ENCODE results near the gene GPHN. TPM values are rescaled to one million over a fixed set of nuclear protein-coding genes. Genes with fewer than 3 reads are reported as not detected.

GPHN gene
- total and polyA plus RNA-seq, 2 donors from 2014 or later = 35.4 to 62.0 TPM

DNA sequence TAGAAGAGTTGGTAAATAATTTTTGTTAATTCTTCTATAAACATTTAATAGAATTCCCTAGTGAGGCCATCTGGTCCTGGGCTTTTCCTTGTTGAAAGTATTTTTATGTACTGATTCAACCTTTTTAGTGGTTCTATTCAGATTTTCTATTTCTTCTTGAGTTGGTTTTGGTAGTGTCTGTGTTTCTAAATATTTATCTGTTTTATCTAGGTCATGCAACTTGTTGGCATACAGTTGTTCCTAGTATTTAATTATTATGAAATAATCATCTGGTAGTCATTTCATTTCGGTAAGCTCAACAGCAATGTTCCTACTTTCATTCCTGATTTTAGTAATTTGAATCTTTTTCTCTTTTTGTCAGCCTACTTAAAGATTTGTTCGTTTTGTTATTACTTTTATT is 447.2 kb downstream of the GPHN start:
- FAIRE-seq = no peak
- TF ChIP-seq, protein P1, sequence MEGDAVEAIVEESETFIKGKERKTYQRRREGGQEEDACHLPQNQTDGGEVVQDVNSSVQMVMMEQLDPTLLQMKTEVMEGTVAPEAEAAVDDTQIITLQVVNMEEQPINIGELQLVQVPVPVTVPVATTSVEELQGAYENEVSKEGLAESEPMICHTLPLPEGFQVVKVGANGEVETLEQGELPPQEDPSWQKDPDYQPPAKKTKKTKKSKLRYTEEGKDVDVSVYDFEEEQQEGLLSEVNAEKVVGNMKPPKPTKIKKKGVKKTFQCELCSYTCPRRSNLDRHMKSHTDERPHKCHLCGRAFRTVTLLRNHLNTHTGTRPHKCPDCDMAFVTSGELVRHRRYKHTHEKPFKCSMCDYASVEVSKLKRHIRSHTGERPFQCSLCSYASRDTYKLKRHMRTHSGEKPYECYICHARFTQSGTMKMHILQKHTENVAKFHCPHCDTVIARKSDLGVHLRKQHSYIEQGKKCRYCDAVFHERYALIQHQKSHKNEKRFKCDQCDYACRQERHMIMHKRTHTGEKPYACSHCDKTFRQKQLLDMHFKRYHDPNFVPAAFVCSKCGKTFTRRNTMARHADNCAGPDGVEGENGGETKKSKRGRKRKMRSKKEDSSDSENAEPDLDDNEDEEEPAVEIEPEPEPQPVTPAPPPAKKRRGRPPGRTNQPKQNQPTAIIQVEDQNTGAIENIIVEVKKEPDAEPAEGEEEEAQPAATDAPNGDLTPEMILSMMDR (IDR thresholded peaks at IDR 0.05; ENCODE audit: borderline replicate concordance, extremely low read depth, insufficient read depth) = no peak
- intact Hi-C loops (cut with DNase I) = no loop called here
- Histone ChIP-seq H3K27me3 (ENCODE audit: control insufficient read depth, insufficient read depth, low read length) (no peaks in the 10 kb centered on the region), H3K9me3 (ENCODE audit: control insufficient read depth in 2 of 3, insufficient read depth in 1 of 3, low read length in 3 of 3) (peaks cover 0 to 11% (median 10%) of the 10 kb centered on the region in 3 donors), H3K9ac (ENCODE audit: low read length in 3 of 3) (no peak overlapping the region), H3K4me1 (ENCODE audit: control insufficient read depth in 2 of 3, insufficient read depth in 2 of 3, low read depth in 1 of 3, low read length in 3 of 3) (no peaks in the 10 kb centered on the region), H3K36me3 (ENCODE audit: control insufficient read depth in 2 of 3, insufficient read depth in 3 of 3, low read length in 3 of 3) (peaks cover 0 to 6% (median 5%) of the 10 kb centered on the region in 3 donors), H3K4me3 (ENCODE audit: low read length in 3 of 3) (no peak overlapping the region), H3K27ac (ENCODE audit: low read depth in 2 of 2, low read length in 2 of 2) (no peak overlapping the region)
- DNase-seq = no peak

DNA sequence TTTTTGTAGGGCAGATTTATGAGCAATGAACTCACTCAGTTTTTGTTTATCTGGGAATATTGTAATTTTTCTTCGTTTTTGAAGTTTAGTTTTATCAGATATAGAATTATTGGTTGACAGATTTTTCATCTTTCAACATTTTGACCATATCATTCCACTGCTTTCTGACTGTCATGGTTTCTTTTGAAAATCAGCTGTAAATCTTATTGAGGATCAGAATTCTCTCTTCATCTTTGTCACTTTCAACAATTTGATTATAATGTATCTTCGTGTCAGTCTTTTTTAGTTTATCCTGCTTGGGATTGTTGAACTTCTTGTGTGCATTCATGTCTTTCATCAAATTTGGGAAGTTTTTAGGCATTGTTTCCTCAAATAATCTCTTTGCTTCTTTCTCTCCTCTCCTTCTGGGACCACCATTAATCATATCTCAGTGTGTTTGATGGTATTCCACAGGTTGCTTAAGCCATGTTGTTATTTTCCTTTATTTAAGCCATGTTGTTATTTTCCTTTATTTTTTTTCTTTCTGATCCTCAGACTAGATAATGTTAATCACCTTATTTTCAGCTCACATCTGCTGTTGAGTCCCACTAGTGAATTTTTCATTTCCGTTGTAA is 451.6 kb downstream of the GPHN start:
- Histone ChIP-seq H3K4me3 (ENCODE audit: low read length in 3 of 3) (no peak overlapping the region), H3K9ac (ENCODE audit: low read length in 3 of 3) (no peak overlapping the region), H3K27me3 (ENCODE audit: control insufficient read depth, insufficient read depth, low read length) (no peaks in the 10 kb centered on the region), H3K27ac (ENCODE audit: low read depth in 2 of 2, low read length in 2 of 2) (no peak overlapping the region), H3K4me1 (ENCODE audit: control insufficient read depth in 2 of 3, insufficient read depth in 2 of 3, low read depth in 1 of 3, low read length in 3 of 3) (no peaks in the 10 kb centered on the region), H3K36me3 (ENCODE audit: control insufficient read depth in 2 of 3, insufficient read depth in 3 of 3, low read length in 3 of 3) (peaks cover 0 to 10% (median 7%) of the 10 kb centered on the region in 3 donors), H3K9me3 (ENCODE audit: control insufficient read depth in 2 of 3, insufficient read depth in 1 of 3, low read length in 3 of 3) (peaks cover 0 to 11% (median 6%) of the 10 kb centered on the region in 3 donors)
- TF ChIP-seq, protein P1 (IDR thresholded peaks at IDR 0.05; ENCODE audit: borderline replicate concordance, extremely low read depth, insufficient read depth) = no peak
- intact Hi-C loops (cut with DNase I) = no loop called here
- DNase-seq (no peak), FAIRE-seq (no peak)

DNA sequence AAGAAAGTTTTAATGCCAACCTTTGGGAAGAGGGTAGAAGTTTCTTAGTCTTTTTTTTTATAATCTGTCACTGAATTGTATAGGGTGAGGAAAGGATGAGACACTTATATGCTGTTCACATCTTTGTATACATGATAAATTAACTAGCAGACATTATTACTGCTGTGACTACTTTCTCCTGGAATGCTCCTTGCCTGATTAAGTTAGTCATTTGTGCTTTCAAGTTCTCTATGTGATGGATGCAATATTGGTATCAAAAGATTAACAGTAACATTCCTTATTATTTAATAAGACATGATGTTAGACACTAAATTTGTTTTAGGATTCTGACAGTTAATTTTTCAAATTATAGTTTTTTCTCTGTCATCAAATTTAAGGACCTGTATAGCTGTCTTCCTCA is 457.9 kb downstream of the GPHN start:
- H3K9ac ChIP-seq (ENCODE audit: low read length in 3 of 3) = no peak overlapping the region
- intact Hi-C loops (cut with DNase I) = no loop called here
- peaks cover 0 to 14% (median 6%) of the 10 kb centered on the region in 3 donors for H3K36me3 ChIP-seq (ENCODE audit: control insufficient read depth in 2 of 3, insufficient read depth in 3 of 3, low read length in 3 of 3)
- no peaks in the 10 kb centered on the region for H3K27me3 ChIP-seq (ENCODE audit: control insufficient read depth, insufficient read depth, low read length)
- H3K9me3 ChIP-seq (ENCODE audit: control insufficient read depth in 2 of 3, insufficient read depth in 1 of 3, low read length in 3 of 3) = no peaks in the 10 kb centered on the region
- TF ChIP-seq, protein P1 (IDR thresholded peaks at IDR 0.05; ENCODE audit: borderline replicate concordance, extremely low read depth, insufficient read depth) = no peak
- no peak overlapping the region for H3K4me3 ChIP-seq (ENCODE audit: low read length in 3 of 3)
- no peak overlapping the region for H3K27ac ChIP-seq (ENCODE audit: low read depth in 2 of 2, low read length in 2 of 2)
- FAIRE-seq = no peak
- no peak for DNase-seq
- no peaks in the 10 kb centered on the region for H3K4me1 ChIP-seq (ENCODE audit: control insufficient read depth in 2 of 3, insufficient read depth in 2 of 3, low read depth in 1 of 3, low read length in 3 of 3)

DNA sequence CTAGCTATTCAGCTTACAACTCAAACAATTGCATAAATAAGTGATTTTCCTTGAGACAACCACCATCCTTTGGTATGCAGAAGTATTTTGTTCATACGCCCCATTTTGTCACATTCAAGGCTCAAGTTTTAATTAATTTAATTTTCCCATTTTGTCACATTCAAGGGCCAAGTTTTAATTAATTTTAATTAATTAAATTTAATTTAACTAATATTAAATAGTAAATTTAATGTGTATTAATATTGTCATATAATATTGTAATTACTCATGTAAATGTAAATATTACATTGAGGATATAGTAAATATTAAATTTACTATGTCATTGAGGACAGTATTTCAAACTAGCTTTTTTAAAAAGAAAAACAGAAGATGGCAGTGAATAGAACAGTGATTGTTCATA is 464.5 kb downstream of the GPHN start:
- FAIRE-seq = peak; percentile 51
- Histone ChIP-seq H3K9ac (ENCODE audit: low read length in 3 of 3) (no peak overlapping the region), H3K4me3 (ENCODE audit: low read length in 3 of 3) (no peak overlapping the region), H3K4me1 (ENCODE audit: control insufficient read depth in 2 of 3, insufficient read depth in 2 of 3, low read depth in 1 of 3, low read length in 3 of 3) (no peaks in the 10 kb centered on the region), H3K27ac (ENCODE audit: low read depth in 2 of 2, low read length in 2 of 2) (no peak overlapping the region), H3K27me3 (ENCODE audit: control insufficient read depth, insufficient read depth, low read length) (no peaks in the 10 kb centered on the region), H3K36me3 (ENCODE audit: control insufficient read depth in 2 of 3, insufficient read depth in 3 of 3, low read length in 3 of 3) (peaks cover 0 to 4% (median 0%) of the 10 kb centered on the region in 3 donors), H3K9me3 (ENCODE audit: control insufficient read depth in 2 of 3, insufficient read depth in 1 of 3, low read length in 3 of 3) (no peaks in the 10 kb centered on the region)
- intact Hi-C loops (cut with DNase I) = no loop called here
- DNase-seq = no peak
- TF ChIP-seq, protein P1 (IDR thresholded peaks at IDR 0.05; ENCODE audit: borderline replicate concordance, extremely low read depth, insufficient read depth) = no peak

Measured in kidney (tissue), 14 donors.